SK-N-SH (cell line): Measurements from ENCODE around the gene AIF1. TPM values are rescaled to one million over a fixed set of nuclear protein-coding genes. Genes with fewer than 3 reads are reported as not detected.

Experiments used
- CTCF ChIA-PET: fragments of 300-600, 350-600 bp; formaldehyde crosslinking; extraction: SDS; loops from one replicate; lab custom pipeline; 2021; lab: Yijun Ruan, JAX
- POLR2A ChIA-PET: fragments of 350-600 bp; sonication (Branson Sonifier 250); formaldehyde crosslinking; extraction: SDS; loops from one replicate; lab custom pipeline; 2020; ENCODE audit warnings: antibody characterized with exemption, inconsistent platforms; lab: Yijun Ruan, JAX
- DNase-seq: peaks from one replicate; pipeline ENCODE4 v3.0.0; 2012
- H2AFZ ChIP-seq: fragments of 200-600 bp; sonication (generic); 2 replicates; pipeline ENCODE4 v1.8.1; 2016; ENCODE audit warnings: antibody characterized with exemption, mild to moderate bottlenecking, low read depth
- H3F3A ChIP-seq: fragments of 200-600 bp; sonication (generic); replicated peaks from 2 replicates; pipeline ENCODE3; 2016; ENCODE audit warnings: antibody characterized with exemption, mild to moderate bottlenecking; ENCODE audit not compliant: insufficient read depth
- H3K27ac ChIP-seq, 2 experiments: fragments of 200-500 bp in 1 of 2; fragments of 200-600 bp in 1 of 2; sonication (Bioruptor generic) in 1 of 2; sonication (generic), shearing (Covaris generic) in 1 of 2; 2 replicates each; pipeline versions ENCODE4 v1.5.1 to v1.6.1; 2014 to 2016; ENCODE audit warnings: low read depth in 2 of 2, inconsistent platforms in 1 of 2, low read length in 1 of 2, mild to moderate bottlenecking in 1 of 2, mixed read lengths in 1 of 2
- H3K27me3 ChIP-seq: fragments of 200-600 bp; sonication (generic), shearing (Covaris generic); 2 replicates; pipeline ENCODE4 v1.6.1; 2016; ENCODE audit warnings: mixed run types; ENCODE audit not compliant: insufficient read depth
- H3K36me3 ChIP-seq, 2 experiments: fragments of 200-500 bp in 1 of 2; fragments of 200-600 bp in 1 of 2; sonication (Bioruptor generic) in 1 of 2; sonication (generic) in 1 of 2; replicated peaks in 1 of 2; 2 replicates each; pipeline versions ENCODE3 to v1.5.1; 2014 to 2016; ENCODE audit warnings: low read length in 1 of 2, mild to moderate bottlenecking in 1 of 2; ENCODE audit not compliant: insufficient read depth in 2 of 2, control insufficient read depth in 1 of 2
- H3K4me1 ChIP-seq, 2 experiments: fragments of 200-500 bp in 1 of 2; fragments of 200-600 bp in 1 of 2; sonication (Bioruptor generic) in 1 of 2; sonication (generic), shearing (Covaris generic) in 1 of 2; 2 replicates each; pipeline versions ENCODE4 v1.5.1 to v1.6.1; 2014 to 2016; ENCODE audit warnings: low read depth in 1 of 2, low read length in 1 of 2, mixed run types in 1 of 2; ENCODE audit not compliant: insufficient read depth in 2 of 2, control insufficient read depth in 1 of 2
- H3K4me2 ChIP-seq: fragments of 200-600 bp; sonication (generic), shearing (Covaris generic); 2 replicates; pipeline ENCODE4 v1.6.1; 2017; ENCODE audit warnings: mixed run types
- H3K4me3 ChIP-seq, 2 experiments: fragments of 200-500 bp in 1 of 2; fragments of 200-600 bp in 1 of 2; sonication (Bioruptor generic) in 1 of 2; sonication (generic), shearing (Covaris generic) in 1 of 2; 2 replicates each; pipeline versions ENCODE4 v1.5.1 to v1.8.1; 2014 to 2016; ENCODE audit warnings: low read depth in 2 of 2, inconsistent platforms in 1 of 2, low read length in 1 of 2, mild to moderate bottlenecking in 1 of 2, mixed read lengths in 1 of 2, moderate library complexity in 1 of 2
- H3K79me2 ChIP-seq: fragments of 200-600 bp; sonication (generic); 2 replicates; pipeline ENCODE4 v1.8.1; 2017; ENCODE audit warnings: mild to moderate bottlenecking; ENCODE audit not compliant: insufficient read depth
- H3K9ac ChIP-seq: fragments of 200-600 bp; sonication (generic); 2 replicates; pipeline ENCODE4 v1.6.1; 2017; ENCODE audit warnings: mixed run types
- H3K9me2 ChIP-seq: fragments of 200-600 bp; sonication (generic); 2 replicates; pipeline ENCODE4 v1.6.1; 2017; ENCODE audit warnings: mixed run types
- H3K9me3 ChIP-seq: fragments of 200-600 bp; sonication (generic); 2 replicates; pipeline ENCODE4 v1.6.1; 2017; ENCODE audit warnings: mixed run types, mild to moderate bottlenecking, moderate library complexity
- H4K20me1 ChIP-seq: fragments of 200-600 bp; sonication (generic); 2 replicates; pipeline ENCODE4 v1.6.1; 2017; ENCODE audit warnings: mild to moderate bottlenecking, mixed run types; ENCODE audit not compliant: insufficient read depth
- CHD2 ChIP-seq: fragments of 150-350 bp; IDR thresholded peaks from 2 replicates; pipeline ENCODE4 v1.6.1; 2018; ENCODE audit warnings: low read length; ENCODE audit not compliant: partially characterized antibody
- ELF1 ChIP-seq: IDR thresholded peaks from 2 replicates; pipeline ENCODE4 v1.4.0; 2012
- FOSL2 ChIP-seq: IDR thresholded peaks from 2 replicates; pipeline ENCODE4 v1.4.0; 2012; ENCODE audit warnings: low read depth, mild to moderate bottlenecking, moderate library complexity, borderline replicate concordance
- FOXJ3 ChIP-seq: sonication (generic); formaldehyde crosslinking; IDR thresholded peaks from 2 replicates; pipeline ENCODE4 v1.5.1; 2020; ENCODE audit warnings: mild to moderate bottlenecking, missing genetic modification reagents
- FOXM1 ChIP-seq: IDR thresholded peaks from 2 replicates; pipeline ENCODE4 v1.4.0; 2012; ENCODE audit warnings: low read depth, mild to moderate bottlenecking
- GABPA ChIP-seq: IDR thresholded peaks from 2 replicates; pipeline ENCODE4 v1.4.0; 2012; ENCODE audit warnings: low read depth, mild to moderate bottlenecking
- GATA2 ChIP-seq: sonication (generic); formaldehyde crosslinking; IDR thresholded peaks from 2 replicates; pipeline ENCODE4 v1.5.0; 2020; ENCODE audit warnings: mild to moderate bottlenecking, missing genetic modification reagents
- MEF2A ChIP-seq: IDR thresholded peaks from 2 replicates; pipeline ENCODE4 v1.4.0; 2012; ENCODE audit warnings: low read depth, borderline replicate concordance
- MXI1 ChIP-seq: IDR thresholded peaks from 2 replicates; pipeline ENCODE4 v1.6.1; 2012; ENCODE audit warnings: mild to moderate bottlenecking, low read depth, low read length, improper control_type of control experiment
- NFIC ChIP-seq: IDR thresholded peaks from 2 replicates; pipeline ENCODE4 v1.4.0; 2012; ENCODE audit warnings: borderline replicate concordance
- POLR2AphosphoS5 ChIP-seq: IDR thresholded peaks from 2 replicates; pipeline ENCODE4 v1.6.1; 2012; ENCODE audit warnings: low read depth, low read length
- RCOR1 ChIP-seq: fragments of 150-350 bp; IDR thresholded peaks from 2 replicates; pipeline ENCODE4 v1.6.1; 2017; ENCODE audit warnings: antibody characterized with exemption, low read length
- RXRA ChIP-seq: IDR thresholded peaks from 2 replicates; pipeline ENCODE4 v1.4.0; 2012; ENCODE audit warnings: low read depth, mild to moderate bottlenecking, borderline replicate concordance
- SMC3 ChIP-seq: IDR thresholded peaks from 2 replicates; pipeline ENCODE4 v1.6.1; 2012; ENCODE audit warnings: low read depth, low read length, improper control_type of control experiment
- TCF12 ChIP-seq: IDR thresholded peaks from 2 replicates; pipeline ENCODE4 v1.4.0; 2012
- TEAD4 ChIP-seq: IDR thresholded peaks from 2 replicates; pipeline ENCODE4 v1.4.0; 2012; ENCODE audit warnings: mild to moderate bottlenecking, borderline replicate concordance; ENCODE audit not compliant: insufficient read depth
- WGBS: methylation state at CpG from one replicate; pipeline ENCODE4 v1.1.6; 2017; ENCODE audit warnings: low lambda C conversion rate; 5-methylcytosine and 5-hydroxymethylcytosine counted together
- polyA plus RNA-seq, 3 experiments: library from polyadenylated mRNA; depleted of rRNA; stranded (reverse); fragments of >200 nt; gene quantifications; 2 replicates each; pipeline ENCODE4 v1.2.3, GENCODE V29; 2012
- TF ChIP-seq, protein P1 (sequence below): IDR thresholded peaks from 2 replicates; pipeline ENCODE4 v1.6.1; 2012; ENCODE audit warnings: mild to moderate bottlenecking, low read depth, low read length, moderate library complexity
- TF ChIP-seq, protein P2 (sequence below): IDR thresholded peaks from 2 replicates; pipeline ENCODE4 v1.4.0; 2012; ENCODE audit warnings: low read depth, borderline replicate concordance
- TF ChIP-seq, protein P3 (sequence below): IDR thresholded peaks from 2 replicates; pipeline ENCODE4 v1.4.0; 2012; ENCODE audit warnings: low read depth

The AIF1 gene
- polyA plus RNA-seq, 1 of the 3 experiments (the other 2 are of a cell fraction) = not detected

DNA sequence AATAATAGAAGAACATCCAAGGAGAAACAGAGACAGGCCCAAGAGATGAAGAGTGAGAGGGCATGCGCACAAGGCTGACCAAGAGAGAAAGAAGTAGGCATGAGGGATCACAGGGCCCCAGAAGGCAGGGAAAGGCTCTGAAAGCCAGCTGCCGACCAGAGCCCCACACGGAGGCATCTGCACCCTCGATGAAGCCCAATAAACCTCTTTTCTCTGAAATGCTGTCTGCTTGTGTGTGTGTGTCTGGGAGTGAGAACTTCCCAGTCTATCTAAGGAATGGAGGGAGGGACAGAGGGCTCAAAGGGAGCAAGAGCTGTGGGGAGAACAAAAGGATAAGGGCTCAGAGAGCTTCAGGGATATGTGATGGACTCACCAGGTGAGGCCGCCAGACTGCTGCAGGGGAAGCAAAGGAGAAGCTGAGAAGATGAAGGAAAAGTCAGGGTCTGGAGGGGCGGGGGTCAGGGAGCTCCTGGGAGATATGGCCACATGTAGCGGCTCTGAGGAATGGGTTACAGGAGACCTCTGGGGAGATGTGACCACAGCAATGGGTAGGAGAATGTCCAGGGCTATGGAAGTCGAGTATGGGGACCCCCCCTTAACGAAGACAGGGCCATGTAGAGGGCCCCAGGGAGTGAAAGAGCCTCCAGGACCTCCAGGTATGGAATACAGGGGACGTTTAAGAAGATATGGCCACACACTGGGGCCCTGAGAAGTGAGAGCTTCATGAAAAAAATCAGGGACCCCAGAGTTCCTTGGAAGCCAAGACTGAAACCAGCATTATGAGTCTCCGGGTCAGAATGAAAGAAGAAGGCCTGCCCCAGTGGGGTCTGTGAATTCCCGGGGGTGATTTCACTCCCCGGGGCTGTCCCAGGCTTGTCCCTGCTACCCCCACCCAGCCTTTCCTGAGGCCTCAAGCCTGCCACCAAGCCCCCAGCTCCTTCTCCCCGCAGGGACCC is 40.6 kb upstream of the AIF1 start:
- CTCF ChIA-PET = interaction anchor here (0.9 to 17.6 kb wide), 7 partner anchors 9 to 66 kb away, joined by 3 to 312 read pairs (median 3); partner anchors contain the start of genes ATP6V1G2, LST1 and NFKBIL1
- H4K20me1 ChIP-seq = no peaks in the 10 kb centered on the region
- H2AFZ ChIP-seq = no peak overlapping the region

More for the DNA sequence above, 40.6 kb upstream of the AIF1 start:
- Histone ChIP-seq H3K4me2 (no peak overlapping the region), H3K36me3 (no peaks in the 10 kb centered on the region), H3K27me3 (no peaks in the 10 kb centered on the region), H3K9me3 (no peaks in the 10 kb centered on the region; the same call in 1 of the 2 replicates), H3K9me2 (no peaks in the 10 kb centered on the region), H3K9ac (no peak overlapping the region), H3K27ac (no peak overlapping the region), H3K79me2 (no peaks in the 10 kb centered on the region), H3K4me3 (no peak overlapping the region), H3K4me1 (no peaks in the 10 kb centered on the region; a peak in 1 of 4 replicates), H3F3A (peaks cover 2% of the 10 kb centered on the region)
- POLR2A ChIA-PET = no interaction called here
- WGBS = 65% methylated on average over 14 of the region's 14 CpGs
- DNase-seq = no peak
- TF ChIP-seq SMC3 (no peak), FOXJ3 (CRISPR knock-in tag) (no peak), RCOR1 (no peak), NFIC (no peak), ELF1 (no peak), GATA2 (CRISPR knock-in tag) (no peak), MEF2A (no peak), MXI1 (no peak), TEAD4 (no peak), RXRA (no peak), POLR2AphosphoS5 (no peak), TCF12 (no peak), FOSL2 (no peak), GABPA (no peak), FOXM1 (no peak), CHD2 (no peak)
- TF ChIP-seq, protein P1, sequence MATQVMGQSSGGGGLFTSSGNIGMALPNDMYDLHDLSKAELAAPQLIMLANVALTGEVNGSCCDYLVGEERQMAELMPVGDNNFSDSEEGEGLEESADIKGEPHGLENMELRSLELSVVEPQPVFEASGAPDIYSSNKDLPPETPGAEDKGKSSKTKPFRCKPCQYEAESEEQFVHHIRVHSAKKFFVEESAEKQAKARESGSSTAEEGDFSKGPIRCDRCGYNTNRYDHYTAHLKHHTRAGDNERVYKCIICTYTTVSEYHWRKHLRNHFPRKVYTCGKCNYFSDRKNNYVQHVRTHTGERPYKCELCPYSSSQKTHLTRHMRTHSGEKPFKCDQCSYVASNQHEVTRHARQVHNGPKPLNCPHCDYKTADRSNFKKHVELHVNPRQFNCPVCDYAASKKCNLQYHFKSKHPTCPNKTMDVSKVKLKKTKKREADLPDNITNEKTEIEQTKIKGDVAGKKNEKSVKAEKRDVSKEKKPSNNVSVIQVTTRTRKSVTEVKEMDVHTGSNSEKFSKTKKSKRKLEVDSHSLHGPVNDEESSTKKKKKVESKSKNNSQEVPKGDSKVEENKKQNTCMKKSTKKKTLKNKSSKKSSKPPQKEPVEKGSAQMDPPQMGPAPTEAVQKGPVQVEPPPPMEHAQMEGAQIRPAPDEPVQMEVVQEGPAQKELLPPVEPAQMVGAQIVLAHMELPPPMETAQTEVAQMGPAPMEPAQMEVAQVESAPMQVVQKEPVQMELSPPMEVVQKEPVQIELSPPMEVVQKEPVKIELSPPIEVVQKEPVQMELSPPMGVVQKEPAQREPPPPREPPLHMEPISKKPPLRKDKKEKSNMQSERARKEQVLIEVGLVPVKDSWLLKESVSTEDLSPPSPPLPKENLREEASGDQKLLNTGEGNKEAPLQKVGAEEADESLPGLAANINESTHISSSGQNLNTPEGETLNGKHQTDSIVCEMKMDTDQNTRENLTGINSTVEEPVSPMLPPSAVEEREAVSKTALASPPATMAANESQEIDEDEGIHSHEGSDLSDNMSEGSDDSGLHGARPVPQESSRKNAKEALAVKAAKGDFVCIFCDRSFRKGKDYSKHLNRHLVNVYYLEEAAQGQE = no peak
- TF ChIP-seq, protein P2, sequence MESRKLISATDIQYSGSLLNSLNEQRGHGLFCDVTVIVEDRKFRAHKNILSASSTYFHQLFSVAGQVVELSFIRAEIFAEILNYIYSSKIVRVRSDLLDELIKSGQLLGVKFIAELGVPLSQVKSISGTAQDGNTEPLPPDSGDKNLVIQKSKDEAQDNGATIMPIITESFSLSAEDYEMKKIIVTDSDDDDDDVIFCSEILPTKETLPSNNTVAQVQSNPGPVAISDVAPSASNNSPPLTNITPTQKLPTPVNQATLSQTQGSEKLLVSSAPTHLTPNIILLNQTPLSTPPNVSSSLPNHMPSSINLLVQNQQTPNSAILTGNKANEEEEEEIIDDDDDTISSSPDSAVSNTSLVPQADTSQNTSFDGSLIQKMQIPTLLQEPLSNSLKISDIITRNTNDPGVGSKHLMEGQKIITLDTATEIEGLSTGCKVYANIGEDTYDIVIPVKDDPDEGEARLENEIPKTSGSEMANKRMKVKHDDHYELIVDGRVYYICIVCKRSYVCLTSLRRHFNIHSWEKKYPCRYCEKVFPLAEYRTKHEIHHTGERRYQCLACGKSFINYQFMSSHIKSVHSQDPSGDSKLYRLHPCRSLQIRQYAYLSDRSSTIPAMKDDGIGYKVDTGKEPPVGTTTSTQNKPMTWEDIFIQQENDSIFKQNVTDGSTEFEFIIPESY = no peak
- TF ChIP-seq, protein P3, sequence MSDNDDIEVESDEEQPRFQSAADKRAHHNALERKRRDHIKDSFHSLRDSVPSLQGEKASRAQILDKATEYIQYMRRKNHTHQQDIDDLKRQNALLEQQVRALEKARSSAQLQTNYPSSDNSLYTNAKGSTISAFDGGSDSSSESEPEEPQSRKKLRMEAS = no peak
